ENCODE data around the gene PAPOLA.
A peak's percentile ranks its signal among the peaks of the same experiment; 100 is the strongest.

Gene PAPOLA

DNA sequence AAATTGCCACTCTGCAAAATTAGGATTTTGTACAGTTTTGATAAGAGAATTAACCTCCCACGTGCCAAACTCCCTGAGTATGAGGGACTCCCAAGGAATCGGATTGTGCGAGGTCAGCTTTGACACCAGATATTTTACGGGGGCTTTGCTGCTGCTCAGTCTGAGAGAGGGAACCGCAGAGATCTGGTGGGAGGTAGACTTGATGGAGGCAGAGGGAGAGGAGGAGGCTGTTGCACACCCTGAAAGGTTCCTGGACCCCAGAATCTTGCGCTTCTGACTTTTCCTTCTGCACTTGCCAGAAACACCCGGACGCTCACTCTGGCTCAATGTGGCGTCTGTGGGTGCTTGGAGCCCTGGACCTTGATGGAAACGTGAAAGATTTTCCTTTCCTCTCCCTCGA lies 83.9 kb downstream of the PAPOLA start:
- DNase-seq (ENCODE audit: low read depth in 1 of 2, low spot score in 1 of 2): no peak
- no peak for TF ChIP-seq JUND (IDR thresholded peaks at IDR 0.05; ENCODE audit: low read depth)
- in situ Hi-C loops (cut with HindIII; ENCODE audit: low pct_unique_long_range_greater_than_20kb, low sequenced_read_pairs): no loop called here

DNA sequence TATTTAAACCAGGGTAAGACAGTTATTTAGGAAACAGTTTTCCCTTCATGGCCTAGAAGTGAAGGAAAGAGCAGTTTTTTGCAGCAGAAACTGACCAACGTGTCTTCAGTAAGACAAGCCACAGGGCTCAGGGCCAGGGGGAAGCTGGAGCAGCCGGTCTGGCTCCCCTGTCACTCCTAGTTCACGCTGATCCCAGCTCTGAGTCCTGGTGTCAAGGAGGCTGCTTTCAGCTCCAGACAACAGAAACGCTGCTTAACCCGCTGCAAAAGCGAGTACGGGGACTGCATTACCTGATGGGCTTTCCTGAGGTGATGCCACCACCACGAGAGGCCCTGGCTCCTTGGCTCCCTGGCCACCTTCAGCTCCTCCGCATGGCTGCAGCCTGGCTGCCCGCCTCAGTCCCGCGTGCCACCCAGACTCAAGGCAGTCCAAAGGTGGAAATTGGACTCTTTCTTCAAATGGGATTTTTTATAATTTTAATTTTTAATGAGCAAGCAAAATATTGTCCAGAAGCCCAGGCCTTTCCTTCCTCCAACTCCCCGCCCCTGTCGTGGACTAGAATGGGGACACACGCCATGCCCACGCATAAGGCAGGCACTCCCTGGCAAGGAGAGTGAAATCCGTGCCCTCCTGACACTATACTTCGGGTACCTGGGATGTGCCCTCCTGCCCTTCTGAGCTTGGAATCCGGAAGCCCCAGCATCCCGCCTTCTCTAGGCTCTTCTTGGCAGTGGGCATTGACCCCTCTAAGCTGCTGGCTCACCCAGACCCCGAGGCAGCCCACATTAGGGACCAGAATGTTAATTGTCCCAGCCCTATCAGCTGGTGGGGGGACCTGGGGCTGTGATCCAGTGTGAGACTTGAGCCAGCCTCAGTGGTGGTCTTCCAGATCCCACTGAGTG lies 85.0 kb downstream of the PAPOLA start:
- no peak for TF ChIP-seq JUND (IDR thresholded peaks at IDR 0.05; ENCODE audit: low read depth)
- DNase-seq (ENCODE audit: low read depth in 1 of 2, low spot score in 1 of 2): no peak
- in situ Hi-C loops (cut with HindIII; ENCODE audit: low pct_unique_long_range_greater_than_20kb, low sequenced_read_pairs): no loop called here

DNA sequence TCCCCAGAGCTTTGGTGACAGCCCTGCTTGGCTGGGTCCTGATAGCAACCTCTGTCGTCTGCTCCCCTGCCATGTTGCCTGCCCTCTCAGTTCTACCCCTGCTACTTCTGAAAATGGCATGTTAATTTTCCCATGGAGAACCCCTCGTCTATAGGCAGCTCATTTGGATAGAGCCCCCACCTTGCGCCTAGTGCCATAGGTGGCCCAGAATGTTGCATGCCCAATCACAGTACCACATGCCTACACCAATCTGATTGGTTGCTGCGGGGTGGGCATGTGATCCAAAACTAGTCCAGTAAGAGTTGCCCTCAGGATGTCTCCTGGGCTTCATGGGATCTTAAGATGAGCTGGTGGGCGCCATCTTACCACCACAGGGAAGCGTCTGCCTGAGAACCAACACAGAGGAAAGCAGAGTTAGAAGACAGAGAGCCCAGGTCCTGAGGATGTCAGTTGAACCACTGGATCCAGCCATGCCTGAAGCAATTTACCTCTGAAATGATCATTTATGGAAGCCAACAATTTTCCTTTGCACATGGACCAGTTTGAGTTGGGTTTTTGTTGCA lies 85.7 kb downstream of the PAPOLA start:
- DNase-seq (ENCODE audit: low read depth in 1 of 2, low spot score in 1 of 2): no peak
- in situ Hi-C loops (cut with HindIII; ENCODE audit: low pct_unique_long_range_greater_than_20kb, low sequenced_read_pairs): no loop called here
- no peak for TF ChIP-seq JUND (IDR thresholded peaks at IDR 0.05; ENCODE audit: low read depth)

DNA sequence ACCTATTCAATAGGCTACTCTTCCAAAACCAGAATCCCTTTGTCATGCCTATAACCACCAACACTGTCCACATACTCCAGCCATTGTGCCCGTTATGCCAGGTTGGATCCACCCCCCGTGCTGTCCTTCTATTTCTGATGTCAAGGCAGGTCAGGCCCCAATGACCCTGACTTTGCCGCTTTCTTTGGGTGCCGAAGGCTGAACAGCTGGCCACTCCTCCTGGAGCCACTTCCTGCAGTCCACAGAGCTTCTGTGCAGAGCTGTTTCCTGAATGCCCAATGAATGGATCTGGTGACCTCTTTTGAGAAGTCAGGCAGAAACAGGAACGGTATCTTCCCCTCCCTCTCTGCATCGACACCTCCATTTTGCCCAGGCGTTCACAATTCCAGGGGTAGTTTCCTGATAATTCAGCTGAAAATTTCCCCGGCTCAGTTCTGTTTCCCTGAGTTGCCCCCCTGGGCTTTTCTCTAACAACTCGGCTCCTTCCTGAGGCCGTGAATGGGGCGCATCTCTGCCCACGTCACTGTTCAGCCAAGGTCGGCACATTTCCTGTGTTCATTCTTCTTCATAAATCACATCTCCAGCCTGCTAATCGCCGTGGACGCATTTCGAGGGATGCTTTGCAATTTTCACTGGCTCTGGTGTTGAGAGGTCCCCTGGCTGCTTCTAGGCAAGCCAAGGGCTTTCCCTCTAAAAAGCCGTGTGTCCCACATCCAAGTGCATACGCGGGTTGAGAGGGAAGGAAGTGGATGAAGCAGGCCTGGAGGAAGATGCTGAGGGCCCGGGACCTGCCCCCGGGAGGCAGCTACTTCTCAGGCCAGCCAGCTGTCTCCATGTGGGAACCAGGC lies 86.5 kb downstream of the PAPOLA start:
- no peak for DNase-seq (ENCODE audit: low read depth in 1 of 2, low spot score in 1 of 2)
- in situ Hi-C loops (cut with HindIII; ENCODE audit: low pct_unique_long_range_greater_than_20kb, low sequenced_read_pairs): no loop called here
- TF ChIP-seq JUND (IDR thresholded peaks at IDR 0.05; ENCODE audit: low read depth): no peak

DNA sequence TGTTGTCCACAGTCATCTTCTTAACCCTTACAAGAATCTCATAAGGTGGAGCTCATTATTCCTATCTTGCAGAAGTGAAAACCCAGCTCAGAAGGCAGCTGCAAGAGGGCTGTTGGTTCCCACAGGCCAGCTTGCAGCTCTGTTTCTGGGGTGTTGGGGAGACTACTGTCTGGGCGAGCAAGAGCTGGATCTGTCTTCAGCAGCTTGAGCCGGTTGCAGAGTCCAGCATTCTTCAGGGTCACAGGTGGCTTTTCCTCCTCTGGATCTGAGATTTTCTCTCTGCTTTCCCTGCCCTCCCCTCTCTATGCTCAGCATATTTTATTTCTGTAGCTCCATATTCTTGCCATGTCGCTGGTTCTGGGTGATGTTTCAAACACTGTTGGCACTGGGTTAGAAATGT lies 87.4 kb downstream of the PAPOLA start:
- no peak for TF ChIP-seq JUND (IDR thresholded peaks at IDR 0.05; ENCODE audit: low read depth)
- no peak for DNase-seq (ENCODE audit: low read depth in 1 of 2, low spot score in 1 of 2)
- in situ Hi-C loops (cut with HindIII; ENCODE audit: low pct_unique_long_range_greater_than_20kb, low sequenced_read_pairs): no loop called here

DNA sequence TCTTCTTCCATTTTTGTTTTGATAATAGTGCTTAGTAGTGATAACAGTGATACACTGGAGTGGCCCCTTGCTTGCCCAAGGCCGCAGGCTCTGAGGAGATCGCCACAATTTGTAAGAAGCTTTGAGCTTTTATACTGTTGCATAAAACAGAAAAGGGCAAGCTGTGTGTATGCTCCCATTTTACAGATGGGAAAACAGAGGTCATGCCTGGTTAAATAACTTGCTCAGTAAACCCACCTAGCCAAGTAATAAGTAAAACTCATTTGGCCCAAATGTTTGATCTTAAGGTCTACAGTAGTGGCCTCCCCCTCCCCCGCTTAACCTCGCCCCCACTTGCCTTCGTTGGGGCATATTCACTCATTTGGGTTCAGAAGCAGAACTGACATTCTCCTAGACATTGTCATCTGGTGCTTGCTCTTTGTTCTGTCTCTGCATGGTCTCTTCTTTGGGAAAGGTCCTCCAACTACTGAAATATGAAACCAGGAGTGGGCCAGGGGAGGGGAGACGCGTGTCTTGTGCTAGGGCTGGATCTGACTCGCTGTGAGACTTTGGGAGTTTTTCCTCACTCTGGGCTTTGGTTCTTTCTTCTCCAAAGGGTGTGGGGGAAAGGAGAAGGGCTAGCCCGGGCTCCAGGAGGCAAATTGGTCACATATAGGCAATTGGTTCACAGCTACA lies 88.1 kb downstream of the PAPOLA start:
- no peak for DNase-seq (ENCODE audit: low read depth in 1 of 2, low spot score in 1 of 2)
- in situ Hi-C loops (cut with HindIII; ENCODE audit: low pct_unique_long_range_greater_than_20kb, low sequenced_read_pairs): no loop called here
- TF ChIP-seq JUND (IDR thresholded peaks at IDR 0.05; ENCODE audit: low read depth): no peak

DNA sequence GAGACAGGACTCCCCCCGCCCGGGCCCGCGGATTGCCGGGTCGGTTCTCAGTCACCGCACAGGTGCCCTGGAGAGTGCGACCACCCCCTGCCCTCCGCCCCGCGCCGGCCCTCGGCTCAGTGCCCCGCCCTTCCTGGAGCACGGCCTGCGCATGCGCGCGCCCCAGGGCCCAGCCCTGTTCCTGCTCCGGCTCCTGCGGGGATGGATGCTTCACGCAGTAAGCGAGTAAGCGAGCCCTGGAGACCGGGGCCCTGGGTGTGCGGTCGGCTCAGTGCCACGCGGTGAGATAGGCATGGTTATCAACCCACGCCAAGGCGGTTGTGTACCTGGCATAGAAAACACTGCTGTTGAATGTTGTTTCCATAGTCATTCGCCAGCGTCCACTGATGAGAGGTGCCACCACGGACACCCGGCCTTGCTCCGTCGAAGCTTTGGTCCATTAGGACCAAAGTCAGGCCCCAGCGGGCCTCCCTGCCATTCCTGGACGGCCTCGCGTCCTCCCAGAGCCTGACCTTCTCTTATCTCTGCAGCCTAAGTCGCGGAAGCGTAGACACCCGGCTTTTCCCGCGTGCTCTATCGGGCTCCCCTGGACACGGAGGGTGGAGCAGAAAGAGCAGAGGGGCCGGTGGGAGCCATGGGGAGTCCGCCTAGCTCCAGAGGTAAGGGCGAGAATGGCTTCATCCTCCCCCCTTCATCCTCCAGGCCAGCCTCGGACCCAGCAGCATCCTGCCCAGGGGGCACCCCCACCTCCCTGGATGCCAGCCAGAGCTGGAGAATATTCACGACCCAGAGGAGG lies 90.6 kb downstream of the PAPOLA start:
- in situ Hi-C loops (cut with HindIII; ENCODE audit: low pct_unique_long_range_greater_than_20kb, low sequenced_read_pairs): no loop called here
- peak; percentile 38 to 47 for DNase-seq (ENCODE audit: low read depth in 1 of 2, low spot score in 1 of 2)
- no peak for TF ChIP-seq JUND (IDR thresholded peaks at IDR 0.05; ENCODE audit: low read depth)

DNA sequence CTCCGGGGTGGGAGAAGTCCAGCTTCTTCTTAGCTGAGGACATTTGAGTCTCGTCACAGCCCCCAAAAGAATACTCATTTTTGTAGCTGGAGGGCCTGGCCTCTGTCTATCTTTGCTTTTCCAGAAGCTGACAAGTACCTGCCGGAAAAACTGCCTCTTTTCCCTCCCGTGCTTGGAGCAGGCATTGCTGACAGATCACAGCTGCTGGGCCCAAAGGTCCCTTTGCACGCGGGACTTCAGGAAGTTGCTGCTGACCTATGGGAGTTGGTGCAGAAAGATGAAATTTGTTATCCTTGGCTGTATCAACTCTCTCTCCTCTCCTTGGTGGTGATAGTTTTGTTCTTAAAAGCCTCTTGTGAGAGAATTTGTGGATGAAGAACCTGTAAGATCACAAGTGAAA lies 92.8 kb downstream of the PAPOLA start:
- DNase-seq (ENCODE audit: low read depth in 1 of 2, low spot score in 1 of 2): no peak
- no peak for TF ChIP-seq JUND (IDR thresholded peaks at IDR 0.05; ENCODE audit: low read depth)
- in situ Hi-C loops (cut with HindIII; ENCODE audit: low pct_unique_long_range_greater_than_20kb, low sequenced_read_pairs): no loop called here

DNA sequence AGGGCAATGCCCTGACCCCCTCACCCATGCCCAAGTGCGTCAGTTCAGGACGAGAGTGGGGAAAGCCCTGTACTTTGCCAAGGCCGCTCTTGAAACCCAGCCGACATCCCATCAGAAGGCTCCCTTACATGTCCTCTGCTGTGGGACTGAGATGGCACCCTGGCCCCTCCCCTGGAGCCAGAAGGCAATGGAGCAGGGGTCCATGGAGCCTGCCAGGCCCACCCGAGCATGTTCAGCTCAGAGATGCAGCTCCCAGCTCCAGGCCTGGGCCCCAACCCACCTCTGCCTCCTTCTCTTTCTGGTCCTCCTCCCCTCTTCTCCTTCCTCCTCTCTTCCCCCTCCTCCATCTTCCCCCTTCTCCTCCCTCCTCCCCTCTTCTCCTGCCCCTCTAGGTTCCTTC lies 95.5 kb downstream of the PAPOLA start:
- DNase-seq (ENCODE audit: low read depth in 1 of 2, low spot score in 1 of 2): no peak
- in situ Hi-C loops (cut with HindIII; ENCODE audit: low pct_unique_long_range_greater_than_20kb, low sequenced_read_pairs): no loop called here
- no peak for TF ChIP-seq JUND (IDR thresholded peaks at IDR 0.05; ENCODE audit: low read depth)

DNA sequence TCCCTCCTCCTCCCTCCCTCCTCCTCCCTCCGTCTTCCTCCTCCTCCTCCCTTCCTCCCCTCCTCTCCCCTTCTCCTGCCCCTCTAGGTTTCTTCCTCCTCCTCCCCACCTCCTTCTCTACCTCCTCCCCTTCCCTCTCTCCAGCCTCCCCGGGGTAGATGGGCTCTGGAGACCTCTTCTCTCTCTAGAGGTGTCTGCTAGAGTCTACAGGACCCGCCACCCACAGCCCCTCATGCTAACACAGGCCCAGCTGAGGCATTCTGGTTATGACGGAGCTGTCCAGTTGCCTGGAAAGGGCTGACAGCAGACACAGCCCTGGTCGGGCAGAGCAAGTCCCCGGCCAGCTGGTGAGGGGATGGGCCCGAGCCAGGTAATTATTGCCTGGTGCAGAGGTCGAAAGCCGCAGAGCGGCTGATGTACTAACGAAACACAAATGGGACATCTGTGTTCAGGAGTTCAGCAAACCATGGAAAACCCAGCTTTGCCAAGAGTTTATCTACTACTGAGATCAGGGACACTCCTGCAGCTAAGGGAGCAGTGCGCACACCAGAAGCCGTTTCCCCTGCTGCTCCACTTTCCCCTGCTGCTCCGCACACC lies 96.2 kb downstream of the PAPOLA start:
- in situ Hi-C loops (cut with HindIII; ENCODE audit: low pct_unique_long_range_greater_than_20kb, low sequenced_read_pairs): no loop called here
- DNase-seq (ENCODE audit: low read depth in 1 of 2, low spot score in 1 of 2): no peak
- TF ChIP-seq JUND (IDR thresholded peaks at IDR 0.05; ENCODE audit: low read depth): no peak

DNA sequence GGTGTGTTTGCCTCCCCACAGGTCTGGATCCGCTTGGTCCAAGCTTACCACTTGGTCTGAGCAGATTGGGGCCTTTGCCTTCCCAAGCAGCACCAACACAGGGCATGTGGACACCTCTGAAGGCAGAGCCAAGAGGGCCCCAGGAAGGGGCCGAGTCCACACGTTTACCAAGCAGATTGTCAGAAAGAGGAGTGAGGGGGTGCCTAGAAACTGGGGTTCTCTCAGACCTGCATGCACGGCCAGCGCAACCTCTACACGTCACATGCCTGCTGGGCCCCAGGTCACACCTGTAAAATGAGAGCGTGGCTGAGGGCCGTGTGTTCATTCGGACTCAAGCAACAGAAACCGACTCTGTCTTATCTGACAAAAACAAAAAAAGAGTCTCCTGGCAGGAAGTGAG lies 96.9 kb downstream of the PAPOLA start:
- in situ Hi-C loops (cut with HindIII; ENCODE audit: low pct_unique_long_range_greater_than_20kb, low sequenced_read_pairs): no loop called here
- no peak for DNase-seq (ENCODE audit: low read depth in 1 of 2, low spot score in 1 of 2)
- TF ChIP-seq JUND (IDR thresholded peaks at IDR 0.05; ENCODE audit: low read depth): no peak
